GM12875 (cell line): ENCODE results near the gene ANKRD40CL.

Experiments used
- H3K4me3 ChIP-seq: one replicate; pipeline ENCODE4 v1.5.1; 2011; ENCODE audit warnings: low read depth, low read length, control low read depth
- CTCF ChIP-seq: IDR thresholded peaks from 2 replicates; pipeline ENCODE4 v1.5.1; 2011; ENCODE audit warnings: low read depth, mild to moderate bottlenecking, control low read depth, inconsistent platforms, low read length, moderate library complexity, borderline replicate concordance; ENCODE audit not compliant: insufficient read depth

Gene ANKRD40CL

GRCh38 chr17:50799582-50799981 is 32.3 kb upstream of the ANKRD40CL start:
- no peak for TF ChIP-seq CTCF
- H3K4me3 ChIP-seq: no peak overlapping the region

GRCh38 chr17:50798424-50799288 is 31.3 kb upstream of the ANKRD40CL start:
- TF ChIP-seq CTCF: no peak
- no peak overlapping the region for H3K4me3 ChIP-seq

- no peak for TF ChIP-seq CTCF
- H3K4me3 ChIP-seq: no peak overlapping the region
Observed at GRCh38 chr17:50797135-50797810, 30.0 kb upstream of the ANKRD40CL start.

GRCh38 chr17:50794361-50794760 is 27.0 kb upstream of the ANKRD40CL start:
- TF ChIP-seq CTCF: no peak
- no peak overlapping the region for H3K4me3 ChIP-seq

- H3K4me3 ChIP-seq: no peak overlapping the region
- no peak for TF ChIP-seq CTCF
Observed at GRCh38 chr17:50793007-50793406, 25.7 kb upstream of the ANKRD40CL start.

- H3K4me3 ChIP-seq: no peak overlapping the region
- TF ChIP-seq CTCF: no peak
Observed at GRCh38 chr17:50792132-50792531, 24.8 kb upstream of the ANKRD40CL start.

GRCh38 chr17:50790618-50791017 is 23.3 kb upstream of the ANKRD40CL start:
- no peak for TF ChIP-seq CTCF
- H3K4me3 ChIP-seq: no peak overlapping the region
